Amniotic stem cell (primary cell): ENCODE results near the gene CYP4F8.
"Not testable (repeated sequence)": the region's sequence is repeated elsewhere in the genome, so short reads cannot be mapped to it uniquely, and the experiment has no call there.

Source experiments
- DNase-seq: peaks from one replicate; lab custom pipeline; 2025; lab: John Stamatoyannopoulos, UW

Gene CYP4F8

GRCh38 chr19:15644816-15645215 is 29.8 kb downstream of the CYP4F8 start:
- no peak for DNase-seq

GRCh38 chr19:15649526-15649925 is 34.5 kb downstream of the CYP4F8 start:
- DNase-seq, result no peak

GRCh38 chr19:15650123-15650522 is 35.1 kb downstream of the CYP4F8 start:
- DNase-seq, result not testable (repeated sequence)

GRCh38 chr19:15651791-15652190 is 36.8 kb downstream of the CYP4F8 start:
- no peak for DNase-seq

GRCh38 chr19:15652559-15653278 is 37.7 kb downstream of the CYP4F8 start:
- DNase-seq, result no peak

- no peak for DNase-seq
Measured at GRCh38 chr19:15656467-15656866, 41.4 kb downstream of the CYP4F8 start.

- DNase-seq, result no peak
Measured at GRCh38 chr19:15663247-15663646, 48.2 kb downstream of the CYP4F8 start.

GRCh38 chr19:15666186-15666585 is 51.2 kb downstream of the CYP4F8 start:
- DNase-seq, result no peak

GRCh38 chr19:15666883-15667282 is 51.9 kb downstream of the CYP4F8 start:
- no peak for DNase-seq

- no peak for DNase-seq
Measured at GRCh38 chr19:15669440-15669839, 54.4 kb downstream of the CYP4F8 start.

- no peak for DNase-seq
Measured at GRCh38 chr19:15669891-15670290, 54.9 kb downstream of the CYP4F8 start.

- DNase-seq, result no peak
Measured at GRCh38 chr19:15671237-15671821, 56.3 kb downstream of the CYP4F8 start.

GRCh38 chr19:15671891-15672579 is 57.0 kb downstream of the CYP4F8 start:
- no peak for DNase-seq

GRCh38 chr19:15672580-15673175 is 57.7 kb downstream of the CYP4F8 start, which contains the start of gene CYP4F12:
TSS of gene CYP4F12 (plus strand) at chr19:15673087. CDS start at chr19:15673530, 443 bp downstream.
- no peak for DNase-seq

GRCh38 chr19:15673176-15673654 is 58.2 kb downstream of the CYP4F8 start:
- DNase-seq, result no peak

GRCh38 chr19:15675560-15675959 is 60.5 kb downstream of the CYP4F8 start:
- DNase-seq, result no peak

GRCh38 chr19:15679089-15679488 is 64.1 kb downstream of the CYP4F8 start:
- no peak for DNase-seq

- DNase-seq, result not testable (repeated sequence)
Measured at GRCh38 chr19:15679865-15680264, 64.8 kb downstream of the CYP4F8 start.
